ENCODE data around the gene SERINC2.

Gene SERINC2

GRCh38 chr1:31412732-31413404 lies at the start of gene SERINC2:
Gene SERINC2 (plus strand): TSS chr1:31413213. CDS start chr1:31413266, 53 bp downstream.
- in situ Hi-C loops (cut with MboI; ENCODE audit: low sequenced_read_pairs), result no loop called here

- in situ Hi-C loops (cut with MboI; ENCODE audit: low sequenced_read_pairs), result no loop called here
Observed at GRCh38 chr1:31364561-31365250, 48.3 kb upstream of the SERINC2 start.

GRCh38 chr1:31366796-31367195 lies 46.2 kb upstream of the SERINC2 start:
- in situ Hi-C loops (cut with MboI; ENCODE audit: low sequenced_read_pairs), result no loop called here

- in situ Hi-C loops (cut with MboI; ENCODE audit: low sequenced_read_pairs), result no loop called here
Observed at GRCh38 chr1:31368611-31369107, 44.4 kb upstream of the SERINC2 start.

- in situ Hi-C loops (cut with MboI; ENCODE audit: low sequenced_read_pairs), result no loop called here
Observed at GRCh38 chr1:31370021-31370420, 43.0 kb upstream of the SERINC2 start.

GRCh38 chr1:31370565-31370964 lies 42.4 kb upstream of the SERINC2 start:
- in situ Hi-C loops (cut with MboI; ENCODE audit: low sequenced_read_pairs), result no loop called here

GRCh38 chr1:31371121-31371959 lies 41.7 kb upstream of the SERINC2 start:
- in situ Hi-C loops (cut with MboI; ENCODE audit: low sequenced_read_pairs), result no loop called here

GRCh38 chr1:31372051-31372450 lies 41.0 kb upstream of the SERINC2 start:
- in situ Hi-C loops (cut with MboI; ENCODE audit: low sequenced_read_pairs), result no loop called here

- in situ Hi-C loops (cut with MboI; ENCODE audit: low sequenced_read_pairs), result no loop called here
Observed at GRCh38 chr1:31372751-31373055, 40.3 kb upstream of the SERINC2 start.

GRCh38 chr1:31373056-31373896 lies 39.7 kb upstream of the SERINC2 start, which contains the start of gene FABP3:
Gene FABP3 (minus strand): TSS chr1:31373076. CDS start chr1:31373014, 62 bp downstream.
- in situ Hi-C loops (cut with MboI; ENCODE audit: low sequenced_read_pairs), result no loop called here

- in situ Hi-C loops (cut with MboI; ENCODE audit: low sequenced_read_pairs), result no loop called here
Observed at GRCh38 chr1:31373897-31374486, 39.0 kb upstream of the SERINC2 start.

- in situ Hi-C loops (cut with MboI; ENCODE audit: low sequenced_read_pairs), result no loop called here
Observed at GRCh38 chr1:31374511-31375196, 38.4 kb upstream of the SERINC2 start.

GRCh38 chr1:31376375-31377134 lies 36.5 kb upstream of the SERINC2 start:
- in situ Hi-C loops (cut with MboI; ENCODE audit: low sequenced_read_pairs), result no loop called here

- in situ Hi-C loops (cut with MboI; ENCODE audit: low sequenced_read_pairs), result no loop called here
Observed at GRCh38 chr1:31377364-31377863, 35.6 kb upstream of the SERINC2 start.

GRCh38 chr1:31378001-31378400 lies 35.0 kb upstream of the SERINC2 start:
- in situ Hi-C loops (cut with MboI; ENCODE audit: low sequenced_read_pairs), result no loop called here

GRCh38 chr1:31380181-31380580 lies 32.8 kb upstream of the SERINC2 start:
- in situ Hi-C loops (cut with MboI; ENCODE audit: low sequenced_read_pairs), result no loop called here

GRCh38 chr1:31381394-31382294 lies 31.4 kb upstream of the SERINC2 start:
- in situ Hi-C loops (cut with MboI; ENCODE audit: low sequenced_read_pairs), result no loop called here

All from hTERT RPE-1 (cell line).